Keratinocyte (primary cell): ENCODE results near the gene ATG4B. TPM values are rescaled to one million over a fixed set of nuclear protein-coding genes. Genes with fewer than 3 reads are reported as not detected.

ENCODE experiments used
- DNase-seq: peaks from one replicate; pipeline ENCODE4 v3.0.0-alpha.2; 2011; ENCODE audit warnings: low read depth, missing footprints, low spot score
- FAIRE-seq: peaks from 2 replicates; lab custom pipeline; 2011; peaks lifted over from hg19 to GRCh38; lab: Jason Lieb, UNC
- H2AFZ ChIP-seq: 2 replicates; pipeline ENCODE4 v1.6.0; 2012; ENCODE audit warnings: low read length, control low read depth, inconsistent platforms; ENCODE audit not compliant: control insufficient read depth
- H3K27ac ChIP-seq: 2 replicates; pipeline ENCODE4 v1.5.1; 2011; ENCODE audit warnings: low read length; ENCODE audit not compliant: control insufficient read depth, insufficient read depth
- H3K27me3 ChIP-seq: 3 replicates; pipeline ENCODE4 v1.6.0; 2011; ENCODE audit warnings: low read length; ENCODE audit not compliant: control insufficient read depth, insufficient read depth; ENCODE audit errors: extremely low read depth
- H3K36me3 ChIP-seq, 2 experiments: 2 replicates in 1 of 2; 3 replicates in 1 of 2; pipeline ENCODE4 v1.5.1; 2011; ENCODE audit warnings: low read length in 2 of 2, mild to moderate bottlenecking in 1 of 2; ENCODE audit not compliant: control insufficient read depth in 2 of 2, insufficient read depth in 2 of 2; ENCODE audit errors: extremely low read depth in 1 of 2
- H3K4me1 ChIP-seq: 3 replicates; pipeline ENCODE4 v1.5.1; 2011; ENCODE audit warnings: low read length; ENCODE audit not compliant: control insufficient read depth, insufficient read depth; ENCODE audit errors: extremely low read depth
- H3K4me2 ChIP-seq: 3 replicates; pipeline ENCODE4 v1.6.0; 2011; ENCODE audit warnings: low read depth, low read length; ENCODE audit not compliant: control insufficient read depth, insufficient read depth; ENCODE audit errors: extremely low read depth
- H3K4me3 ChIP-seq, 3 experiments: fragments of 200-600 bp in 1 of 3; sonication (generic) in 1 of 3; 2 replicates in 2 of 3; 3 replicates in 1 of 3; pipeline ENCODE4 v1.5.1; 2011 to 2016; ENCODE audit warnings: low read length in 3 of 3, mild to moderate bottlenecking in 3 of 3, control low read depth in 2 of 3, inconsistent platforms in 1 of 3, low read depth in 1 of 3, mixed read lengths in 1 of 3, mixed run types in 1 of 3, moderate library complexity in 1 of 3; ENCODE audit not compliant: control insufficient read depth in 2 of 3, insufficient read depth in 2 of 3; ENCODE audit errors: extremely low read depth in 1 of 3
- H3K79me2 ChIP-seq: 2 replicates; pipeline ENCODE4 v1.6.0; 2012; ENCODE audit warnings: low read length; ENCODE audit not compliant: control insufficient read depth, insufficient read depth
- H3K9ac ChIP-seq: 3 replicates; pipeline ENCODE4 v1.6.0; 2011; ENCODE audit warnings: low read length; ENCODE audit not compliant: control insufficient read depth, insufficient read depth; ENCODE audit errors: extremely low read depth
- H3K9me1 ChIP-seq: 3 replicates; pipeline ENCODE4 v1.6.0; 2011; ENCODE audit warnings: low read length; ENCODE audit not compliant: control insufficient read depth, insufficient read depth; ENCODE audit errors: extremely low read depth
- H3K9me3 ChIP-seq: 2 replicates; pipeline ENCODE4 v1.5.1; 2012; ENCODE audit warnings: low read depth, low read length; ENCODE audit not compliant: control insufficient read depth
- H4K20me1 ChIP-seq: 3 replicates; pipeline ENCODE4 v1.6.0; 2011; ENCODE audit warnings: low read length; ENCODE audit not compliant: control insufficient read depth, insufficient read depth; ENCODE audit errors: extremely low read depth
- CTCF ChIP-seq, 3 experiments: IDR thresholded peaks in 1 of 3; conservative IDR thresholded peaks in 1 of 3; optimal IDR thresholded peaks in 1 of 3; 2 replicates in 2 of 3; 3 replicates in 1 of 3; pipeline versions ENCODE3 to v1.5.1; 2011; ENCODE audit warnings: low read length in 3 of 3, mild to moderate bottlenecking in 3 of 3, moderate library complexity in 2 of 3, control low read depth in 1 of 3, inconsistent platforms in 1 of 3; ENCODE audit not compliant: insufficient read depth in 2 of 3; ENCODE audit errors: extremely low read depth in 1 of 3
- EZH2 ChIP-seq: IDR thresholded peaks from one replicate; pipeline ENCODE4 v1.6.1; 2012; ENCODE audit warnings: inconsistent platforms, mild to moderate bottlenecking, low read length, moderate library complexity
- dilution Hi-C: fragments of 300-500 bp; cut with MboI; formaldehyde crosslinking; loops from one replicate; pipeline ENCODE4 v1.7.0; 2020; ENCODE audit warnings: low sequenced_read_pairs; ENCODE audit not compliant: extremely low pct_ligation_motif_present
- polyA plus RNA-seq, 5 experiments: library from polyadenylated mRNA; depleted of rRNA in 3 of 5; stranded (reverse) in 3 of 5; stranded (forward) in 1 of 5; unstranded in 1 of 5; fragments of >200 nt; gene quantifications; 1 replicate in 1 of 5; 2 replicates in 3 of 5; 3 replicates in 1 of 5; pipeline versions ENCODE4 v1.2.1 to v1.2.3, GENCODE V29; 2011 to 2012; ENCODE audit warnings: missing spikeins in 2 of 5, low read depth in 1 of 5, low replicate concordance in 1 of 5

ATG4B gene
- polyA plus RNA-seq, 1 donor (not counting 4 experiments of a cell fraction or from before 2014, with no cell fraction given), result 69.0 TPM

GRCh38 chr2:241611062-241611461, 26.4 kb upstream of the ATG4B start:
- Histone ChIP-seq H3K9me1 (no peaks in the 10 kb centered on the region), H3K4me2 (peak overlapping the region; percentile 73), H2AFZ (peak overlapping the region; percentile 51), H3K4me1 (peaks cover 4% of the 10 kb centered on the region), H4K20me1 (no peaks in the 10 kb centered on the region), H3K9ac (peak overlapping the region; percentile 71), H3K79me2 (peaks cover 36% of the 10 kb centered on the region), H3K27ac (peak overlapping the region; percentile 63), H3K9me3 (no peaks in the 10 kb centered on the region), H3K27me3 (no peaks in the 10 kb centered on the region), H3K4me3 (peak overlapping the region in 1 of 3 experiments; percentile 54), H3K36me3 (peaks cover 6 to 11% of the 10 kb centered on the region in 2 experiments)
- FAIRE-seq (no peak), DNase-seq (no peak)
- dilution Hi-C loops, result no loop called here
- no peak for TF ChIP-seq EZH2

GRCh38 chr2:241612156-241613016, 25.1 kb upstream of the ATG4B start:
- dilution Hi-C loops, result no loop called here
- Histone ChIP-seq H3K27me3 (no peaks in the 10 kb centered on the region), H3K27ac (no peak overlapping the region), H3K4me3 (no peak overlapping the region), H3K4me1 (peaks cover 4% of the 10 kb centered on the region), H3K9ac (no peak overlapping the region), H3K79me2 (peaks cover 48% of the 10 kb centered on the region), H3K4me2 (no peak overlapping the region), H4K20me1 (peaks cover 4% of the 10 kb centered on the region), H2AFZ (no peak overlapping the region), H3K9me3 (no peaks in the 10 kb centered on the region), H3K36me3 (peaks cover 4 to 7% of the 10 kb centered on the region in 2 experiments), H3K9me1 (no peaks in the 10 kb centered on the region)
- FAIRE-seq (no peak), DNase-seq (no peak)
- no peak for TF ChIP-seq CTCF (optimal IDR thresholded peaks at IDR 0.05 in 1 of 3, IDR thresholded peaks at IDR 0.05 in 1 of 3, conservative IDR thresholded peaks at IDR 0.05 in 1 of 3; ENCODE audit: extremely low read depth in 1 of 3, insufficient read depth in 2 of 3, low read length in 3 of 3)
- no peak for TF ChIP-seq EZH2
